Lung (tissue), 12 donors: ENCODE measurements around the gene APOBR. TPM values are rescaled to one million over a fixed set of nuclear protein-coding genes. Genes with fewer than 3 reads are reported as not detected.
"Not testable (repeated sequence)": the region's sequence is repeated elsewhere in the genome, so short reads cannot be mapped to it uniquely, and the experiment has no call there.

ENCODE experiments used
- ATAC-seq: fragments of 200-7000 bp; cut with Tn5 transposase; one replicate; pipeline ENCODE4 v1.9.1; 2020; ENCODE audit warnings: moderate number of reproducible peaks; ENCODE audit not compliant: insufficient read depth, low FRiP score
- DNase-seq, 3 donors: peaks; one replicate each; pipeline ENCODE4 v3.0.0-alpha.2; 2013 to 2017
- H3K27ac ChIP-seq, 2 donors: one replicate each; pipeline ENCODE4 v1.5.1; 2013; ENCODE audit warnings: mild to moderate bottlenecking in 2 of 2, moderate library complexity in 2 of 2, control low read depth in 1 of 2, inconsistent platforms in 1 of 2, low read depth in 1 of 2, low read length in 1 of 2
- H3K27me3 ChIP-seq, 3 donors: one replicate each; pipeline ENCODE4 v1.5.1; 2013; ENCODE audit warnings: low read length in 2 of 3; ENCODE audit not compliant: control insufficient read depth in 3 of 3, insufficient read depth in 3 of 3
- H3K36me3 ChIP-seq, 4 donors: one replicate each; pipeline ENCODE4 v1.5.1; 2013; ENCODE audit warnings: low read length in 4 of 4, mild to moderate bottlenecking in 1 of 4, moderate library complexity in 1 of 4; ENCODE audit not compliant: control insufficient read depth in 4 of 4, insufficient read depth in 4 of 4
- H3K4me1 ChIP-seq, 5 donors: one replicate each; pipeline ENCODE4 v1.5.1; 2013; ENCODE audit warnings: low read length in 5 of 5, mild to moderate bottlenecking in 2 of 5, moderate library complexity in 1 of 5; ENCODE audit not compliant: control insufficient read depth in 5 of 5, insufficient read depth in 5 of 5
- H3K4me3 ChIP-seq: one replicate; pipeline ENCODE4 v1.5.1; 2013; ENCODE audit warnings: mild to moderate bottlenecking, control low read depth, moderate library complexity
- H3K9ac ChIP-seq, 2 donors: one replicate each; pipeline ENCODE4 v1.5.1; 2013; ENCODE audit warnings: low read length in 2 of 2, control low read depth in 1 of 2; ENCODE audit not compliant: insufficient read depth in 1 of 2
- H3K9me3 ChIP-seq, 4 donors: one replicate each; pipeline ENCODE4 v1.5.1; 2013; ENCODE audit warnings: low read length in 3 of 4, mild to moderate bottlenecking in 1 of 4, moderate library complexity in 1 of 4; ENCODE audit not compliant: control insufficient read depth in 4 of 4, insufficient read depth in 3 of 4
- WGBS, 2 donors: extraction: QIAGEN DNeasy Blood & Tissue Kit; methylation state at CpG; one replicate each; pipeline ENCODE4 v1.1.7; 2013; 5-methylcytosine and 5-hydroxymethylcytosine counted together
- polyA plus RNA-seq, 2 donors: library from polyadenylated mRNA; stranded (reverse); fragments of 200-250 nt; gene quantifications; one replicate each; pipeline ENCODE4 v1.2.1, GENCODE V29; 2013
- total RNA-seq, 2 donors: library from RNA; depleted of rRNA in 1 of 2; stranded (reverse); fragments of >200 nt in 1 of 2; gene quantifications; one replicate each; pipeline ENCODE4 v1.2.1, GENCODE V29; 2014 to 2021
- TF ChIP-seq, protein P1 (sequence below): IDR thresholded peaks from 2 replicates; pipeline ENCODE4 v1.5.1; 2012; ENCODE audit warnings: mild to moderate bottlenecking; ENCODE audit errors: control extremely low read depth, extremely low read depth
- donor health status: control.
- donor health status: control.
- donor health status: Bipolar disorder and iron deficiency.
- donor health status: healthy.
- donor health status: DM: yes; HTN: yes; CAD: no.

Gene APOBR
- total and polyA plus RNA-seq, 4 donors: 8.0 to 43.2 (median 25.4) TPM

DNA sequence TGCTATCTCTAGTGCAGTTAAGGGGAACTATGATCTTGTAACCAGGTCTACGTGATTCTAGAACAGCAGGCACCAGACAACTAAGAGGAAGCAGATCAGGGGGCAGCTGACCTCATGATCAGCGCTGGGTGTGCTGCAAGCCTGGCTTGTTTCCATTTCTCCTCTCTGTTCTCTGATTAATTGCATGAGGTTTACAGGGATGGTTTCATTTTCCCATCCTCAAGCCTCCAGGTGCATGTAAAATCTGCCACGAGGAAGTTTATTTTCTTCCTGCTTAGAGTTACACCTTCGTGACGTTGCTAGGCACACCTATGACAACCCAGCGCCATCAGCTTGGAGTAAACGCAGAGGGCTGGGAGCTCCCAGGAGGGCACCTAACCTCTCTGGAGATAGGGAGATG lies 48.6 kb downstream of the APOBR start:
- H3K9me3 ChIP-seq: peaks cover 0 to 3% (median 0%) of the 10 kb centered on the region in 4 donors
- H3K4me1 ChIP-seq: peaks cover 0 to 8% (median 1%) of the 10 kb centered on the region in 5 donors
- ATAC-seq (no peak), DNase-seq (peak in 1 of 3 donors; percentile 23)
- no peak overlapping the region for H3K4me3 ChIP-seq
- no peaks in the 10 kb centered on the region for H3K27me3 ChIP-seq
- TF ChIP-seq, protein P1, sequence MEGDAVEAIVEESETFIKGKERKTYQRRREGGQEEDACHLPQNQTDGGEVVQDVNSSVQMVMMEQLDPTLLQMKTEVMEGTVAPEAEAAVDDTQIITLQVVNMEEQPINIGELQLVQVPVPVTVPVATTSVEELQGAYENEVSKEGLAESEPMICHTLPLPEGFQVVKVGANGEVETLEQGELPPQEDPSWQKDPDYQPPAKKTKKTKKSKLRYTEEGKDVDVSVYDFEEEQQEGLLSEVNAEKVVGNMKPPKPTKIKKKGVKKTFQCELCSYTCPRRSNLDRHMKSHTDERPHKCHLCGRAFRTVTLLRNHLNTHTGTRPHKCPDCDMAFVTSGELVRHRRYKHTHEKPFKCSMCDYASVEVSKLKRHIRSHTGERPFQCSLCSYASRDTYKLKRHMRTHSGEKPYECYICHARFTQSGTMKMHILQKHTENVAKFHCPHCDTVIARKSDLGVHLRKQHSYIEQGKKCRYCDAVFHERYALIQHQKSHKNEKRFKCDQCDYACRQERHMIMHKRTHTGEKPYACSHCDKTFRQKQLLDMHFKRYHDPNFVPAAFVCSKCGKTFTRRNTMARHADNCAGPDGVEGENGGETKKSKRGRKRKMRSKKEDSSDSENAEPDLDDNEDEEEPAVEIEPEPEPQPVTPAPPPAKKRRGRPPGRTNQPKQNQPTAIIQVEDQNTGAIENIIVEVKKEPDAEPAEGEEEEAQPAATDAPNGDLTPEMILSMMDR: no peak
- 35 to 51% methylated on average over 7 of the region's 7 CpGs for WGBS, 2 donors
- no peak overlapping the region for H3K9ac ChIP-seq
- H3K36me3 ChIP-seq: no peaks in the 10 kb centered on the region
- H3K27ac ChIP-seq: no peak overlapping the region

DNA sequence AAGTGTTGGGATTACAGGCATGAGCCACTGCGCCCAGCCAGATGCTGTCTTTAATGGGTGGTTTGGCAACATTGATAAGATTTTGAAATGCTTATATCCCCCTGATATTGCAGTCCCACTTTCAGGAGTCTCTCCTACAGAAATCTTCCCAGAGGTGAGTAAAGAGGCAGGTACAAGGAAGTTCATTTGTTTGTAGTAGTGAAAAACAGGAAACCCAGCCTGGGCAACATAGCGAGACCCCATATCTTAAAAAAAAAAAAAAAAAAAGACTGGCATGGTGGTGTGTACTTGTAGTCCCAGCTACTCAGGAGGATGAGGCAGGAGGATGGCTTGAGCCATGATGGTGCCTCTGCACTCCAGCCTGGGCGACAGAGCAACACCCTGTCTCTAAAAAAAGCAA lies 50.6 kb downstream of the APOBR start:
- no peaks in the 10 kb centered on the region for H3K4me1 ChIP-seq
- WGBS, 2 donors: 83 to 85% methylated on average over 3 of the region's 3 CpGs
- DNase-seq (no peak), ATAC-seq (no peak)
- TF ChIP-seq, protein P1: no peak
- no peaks in the 10 kb centered on the region for H3K27me3 ChIP-seq
- no peak overlapping the region for H3K27ac ChIP-seq
- H3K36me3 ChIP-seq: no peaks in the 10 kb centered on the region
- H3K4me3 ChIP-seq: no peak overlapping the region
- H3K9ac ChIP-seq: no peak overlapping the region
- no peaks in the 10 kb centered on the region for H3K9me3 ChIP-seq

DNA sequence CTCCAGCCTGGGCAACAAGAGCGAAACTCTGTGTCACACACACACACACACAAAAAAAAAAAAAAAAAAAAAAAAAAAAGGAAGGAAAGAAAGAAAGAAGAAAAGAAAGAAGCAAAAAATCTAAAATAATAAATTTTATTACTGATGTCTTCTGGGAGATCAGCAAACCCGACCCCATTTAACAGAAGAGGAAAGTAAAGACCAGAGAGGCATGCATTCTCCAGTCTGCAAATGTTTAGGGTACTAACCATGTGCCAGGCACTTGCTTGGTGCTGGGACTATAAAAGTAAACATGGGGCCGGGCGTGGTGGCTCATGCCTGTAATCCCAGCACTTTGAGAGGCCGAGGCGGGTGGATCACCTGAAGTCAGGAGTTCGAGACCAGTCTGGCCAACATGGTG lies 51.5 kb downstream of the APOBR start:
- H3K9me3 ChIP-seq, H3K4me3 ChIP-seq, H3K36me3 ChIP-seq, H3K9ac ChIP-seq, H3K27ac ChIP-seq, H3K27me3 ChIP-seq, ATAC-seq, DNase-seq, H3K4me1 ChIP-seq: not testable (repeated sequence)
- 73 to 80% methylated on average over 7 of the region's 7 CpGs for WGBS, 2 donors

DNA sequence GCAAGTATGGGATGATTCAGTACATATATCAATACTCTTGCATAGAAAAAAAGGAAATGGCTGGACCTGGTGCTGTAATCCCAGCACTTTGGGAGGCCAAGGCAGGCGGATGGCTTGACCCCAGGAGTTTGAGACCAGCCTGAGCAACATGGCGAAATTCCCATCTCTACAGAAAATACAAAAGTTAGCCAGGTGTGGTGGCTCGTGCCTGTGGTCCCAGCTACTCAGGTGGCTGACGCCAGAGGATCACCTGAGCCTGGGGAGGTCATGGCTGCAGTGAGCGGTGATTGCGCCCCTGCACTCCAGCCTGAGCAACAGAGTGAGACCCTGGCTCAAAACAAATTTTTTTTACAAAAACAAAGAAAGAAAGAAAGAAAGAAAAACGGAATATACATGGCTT lies 52.2 kb downstream of the APOBR start:
- Histone ChIP-seq H3K27me3 (no peaks in the 10 kb centered on the region), H3K9me3 (no peaks in the 10 kb centered on the region), H3K4me1 (no peaks in the 10 kb centered on the region), H3K27ac (no peak overlapping the region), H3K36me3 (no peaks in the 10 kb centered on the region), H3K4me3 (no peak overlapping the region), H3K9ac (no peak overlapping the region)
- ATAC-seq (no peak), DNase-seq (no peak)
- TF ChIP-seq, protein P1: no peak
- WGBS, 2 donors: 84 to 90% methylated on average over 7 of the region's 7 CpGs
